Esophagus muscularis mucosa (tissue), 3 donors: Measurements from ENCODE around the gene IP6K2.

Source experiments
- CTCF ChIP-seq, 3 experiments: fragments of 200-600 bp in 2 of 3; fragments of 450-650 bp in 1 of 3; sonication (generic) in 2 of 3; IDR thresholded peaks; one replicate each; pipeline ENCODE4 v1.5.1; 2017 to 2019; ENCODE audit warnings: antibody characterized with exemption in 3 of 3, mild to moderate bottlenecking in 2 of 3, moderate library complexity in 1 of 3
- POLR2A ChIP-seq: fragments of 450-650 bp; IDR thresholded peaks from one replicate; pipeline ENCODE4 v1.6.1; 2017; ENCODE audit warnings: antibody characterized with exemption, moderate library complexity, mild to moderate bottlenecking, low read depth
- POLR2AphosphoS5 ChIP-seq, 2 donors: sonication (generic); formaldehyde crosslinking; IDR thresholded peaks; one replicate each; pipeline ENCODE4 v1.6.1; 2017; ENCODE audit warnings: antibody characterized with exemption in 2 of 2

- TF ChIP-seq POLR2A (no peak), POLR2AphosphoS5 (IDR thresholded peaks at IDR 0.05) (no peak), CTCF (IDR thresholded peaks at IDR 0.05) (no peak)
Observed at GRCh38 chr3:48655606-48656005, 61.4 kb downstream of the IP6K2 start.
